DMS114 treated with DMSO at 0.1 percent for 48 hours (cell line): ENCODE measurements around the gene DDX39B.

Experiments used
- DNase-seq: peaks from one replicate; lab custom pipeline; 2025; ENCODE audit not compliant: unreplicated experiment; lab: John Stamatoyannopoulos, UW

The DDX39B gene

GRCh38 chr6:31548544-31548873 lies 6.7 kb upstream of the DDX39B start:
- no peak for DNase-seq

DNA sequence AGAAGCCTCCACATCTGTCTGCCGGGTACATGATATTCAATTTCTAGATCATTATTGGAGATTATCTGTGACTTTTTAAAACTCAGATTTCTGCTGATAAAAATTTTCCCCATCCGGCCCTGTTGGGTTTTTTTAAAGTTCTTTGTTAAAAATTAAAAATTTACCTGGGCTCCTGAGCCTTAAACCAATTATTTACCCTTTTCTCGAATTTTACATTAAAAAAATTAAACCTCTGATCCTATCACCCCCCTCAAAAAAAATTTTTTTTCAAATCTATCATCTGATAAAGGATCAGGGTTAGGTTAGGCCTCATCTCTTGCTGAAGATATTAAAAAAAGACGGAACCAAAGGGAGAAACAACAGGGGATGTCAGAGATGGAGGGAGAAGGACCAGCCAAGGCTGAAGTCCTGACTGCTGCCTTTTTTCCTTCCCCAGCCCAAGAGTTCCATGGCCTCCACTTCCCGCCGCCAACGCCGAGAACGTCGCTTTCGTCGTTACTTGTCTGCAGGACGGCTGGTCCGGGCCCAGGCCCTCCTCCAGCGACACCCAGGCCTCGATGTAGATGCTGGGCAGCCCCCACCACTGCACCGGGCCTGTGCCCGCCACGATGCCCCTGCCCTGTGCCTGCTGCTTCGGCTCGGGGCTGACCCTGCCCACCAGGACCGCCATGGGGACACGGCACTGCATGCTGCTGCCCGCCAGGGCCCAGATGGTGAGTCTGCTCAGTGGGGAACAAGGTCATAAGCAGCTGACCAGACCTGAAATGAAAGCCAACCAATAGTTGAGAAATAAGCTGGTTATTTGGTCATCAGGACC lies 6.1 kb upstream of the DDX39B start:
- DNase-seq, result no peak

DNA sequence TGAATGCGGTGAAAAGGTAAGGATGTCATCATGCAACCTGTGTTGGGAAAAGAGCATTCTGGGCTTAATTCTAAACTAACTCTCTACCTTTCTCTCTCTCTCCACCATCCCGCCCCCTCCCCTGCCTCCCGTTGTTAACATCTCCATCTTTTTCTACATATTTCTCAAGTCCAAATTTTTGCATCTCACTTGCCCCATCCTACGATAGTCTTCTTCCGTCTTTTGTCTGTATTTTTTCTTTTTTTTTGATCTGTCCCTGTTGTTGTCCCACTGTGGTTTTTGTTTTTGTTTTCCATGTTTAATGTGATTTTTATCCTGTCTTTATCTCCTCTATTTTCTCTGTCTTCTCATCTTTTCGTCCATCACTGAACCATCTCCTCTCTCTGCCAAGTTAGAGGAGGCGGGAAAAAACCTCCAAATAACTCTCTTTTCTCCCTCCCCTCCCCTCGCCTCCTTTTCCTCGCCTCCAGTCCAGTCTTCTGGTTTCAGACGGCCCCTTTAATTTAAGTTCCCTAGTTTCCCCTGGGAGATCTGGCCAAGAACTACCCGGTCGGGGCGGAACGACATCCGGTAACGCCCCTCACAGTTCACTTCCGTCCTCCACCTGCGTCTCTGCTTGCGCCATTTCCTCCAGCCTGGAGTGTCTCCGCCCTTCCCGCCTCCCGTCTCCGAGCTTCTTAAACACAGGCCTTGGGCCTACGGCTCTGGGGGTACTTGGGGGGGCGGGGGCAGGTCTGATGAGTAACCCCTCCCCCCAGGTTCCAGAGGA lies 5.3 kb upstream of the DDX39B start, which contains the start of gene NFKBIL1:
Gene NFKBIL1, plus strand, starts transcription at position 651 of the 769 bp plus-strand sequence. Its CDS starts 87 bp downstream, at position 738.
- peak; percentile 99 for DNase-seq

GRCh38 chr6:31546339-31546957 lies 4.6 kb upstream of the DDX39B start, which contains the start of gene ATP6V1G2:
Gene ATP6V1G2 (minus strand): TSS chr6:31546608. CDS start chr6:31546559, 49 bp downstream.
- peak; percentile 91 for DNase-seq

- DNase-seq, result no peak
These were observed 3.5 kb upstream of the DDX39B start for GRCh38 chr6:31545291-31545690.

DNA sequence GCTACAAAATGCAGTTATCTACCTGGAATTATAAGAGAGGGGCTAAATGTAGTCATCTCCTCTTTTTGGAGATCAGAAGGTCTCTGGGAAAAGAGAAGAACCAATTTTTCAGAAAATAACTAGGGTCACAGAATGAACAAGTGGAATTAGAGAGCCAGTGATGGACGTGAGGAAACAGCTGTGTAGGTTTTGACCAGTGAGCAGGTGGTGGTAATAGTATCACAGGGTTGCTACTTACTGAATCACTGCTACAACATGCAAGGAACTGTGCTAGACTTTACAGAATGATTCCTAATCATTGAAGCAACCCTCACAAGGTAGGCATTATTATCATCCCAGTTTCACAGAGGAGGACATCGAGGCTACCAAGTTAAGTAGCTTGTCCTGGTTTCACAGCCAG lies 2.9 kb upstream of the DDX39B start:
- no peak for DNase-seq

- no peak for DNase-seq
These were observed 1.8 kb upstream of the DDX39B start for GRCh38 chr6:31543639-31544038.

- DNase-seq, result no peak
These were observed 645 bp downstream of the DDX39B start for GRCh38 chr6:31541059-31541657.

- DNase-seq, result no peak
These were observed 1.2 kb downstream of the DDX39B start for GRCh38 chr6:31540640-31541039.

DNA sequence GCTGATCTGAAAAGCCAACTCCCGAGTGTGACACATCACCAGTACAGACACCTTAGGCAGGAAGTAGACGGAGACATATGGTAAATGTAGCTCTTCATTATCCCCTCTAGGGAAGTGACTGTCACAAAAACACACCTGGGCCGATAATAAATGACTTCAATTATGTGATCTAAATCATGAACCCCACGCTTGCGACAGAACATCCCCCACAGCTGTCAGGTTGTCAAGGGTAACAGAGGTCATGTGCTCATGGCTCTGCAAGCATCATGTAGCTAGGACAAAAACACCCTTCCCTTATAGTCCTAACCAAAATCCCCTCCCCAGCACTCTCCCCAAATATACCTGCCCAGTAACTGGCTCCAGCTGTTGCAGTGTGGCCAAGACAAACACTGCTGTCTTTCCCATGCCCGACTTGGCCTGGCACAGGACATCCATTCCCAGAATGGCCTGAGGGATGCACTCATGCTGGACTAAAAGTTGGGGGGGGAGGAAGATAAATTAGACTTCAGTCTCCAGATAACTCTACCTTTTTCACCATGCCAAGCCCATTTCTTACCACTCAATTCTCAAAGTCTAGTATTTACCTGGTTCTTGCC lies 2.9 kb downstream of the DDX39B start:
- DNase-seq, result no peak

- no peak for DNase-seq
These were observed 6.1 kb downstream of the DDX39B start for GRCh38 chr6:31535538-31536324.

DNA sequence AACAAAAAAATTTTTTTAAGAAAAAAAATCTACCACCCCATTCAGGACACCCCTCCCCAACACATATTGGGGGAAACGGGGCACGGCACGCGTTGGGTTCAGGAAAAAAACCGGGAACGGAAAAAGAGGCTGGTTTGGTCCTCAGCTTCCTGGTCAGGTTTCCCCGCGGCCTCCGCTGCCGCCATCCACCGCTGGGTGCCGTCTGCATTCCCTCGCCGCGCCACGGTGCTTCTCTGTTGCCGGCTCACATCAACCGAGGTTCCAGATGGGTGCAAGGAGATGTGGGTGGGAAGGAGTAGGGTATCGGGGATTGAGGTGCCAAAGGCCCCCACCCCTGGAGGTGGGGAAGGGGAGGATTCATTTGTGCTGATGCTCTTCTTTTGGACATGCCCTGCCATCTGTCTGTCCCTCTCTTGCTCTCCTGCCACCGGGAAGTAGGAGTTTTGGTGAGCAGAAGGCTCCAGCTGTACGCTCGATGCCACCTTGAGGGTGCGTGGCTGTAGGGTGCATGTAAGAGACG lies 7.2 kb downstream of the DDX39B start:
- no peak for DNase-seq

DNA sequence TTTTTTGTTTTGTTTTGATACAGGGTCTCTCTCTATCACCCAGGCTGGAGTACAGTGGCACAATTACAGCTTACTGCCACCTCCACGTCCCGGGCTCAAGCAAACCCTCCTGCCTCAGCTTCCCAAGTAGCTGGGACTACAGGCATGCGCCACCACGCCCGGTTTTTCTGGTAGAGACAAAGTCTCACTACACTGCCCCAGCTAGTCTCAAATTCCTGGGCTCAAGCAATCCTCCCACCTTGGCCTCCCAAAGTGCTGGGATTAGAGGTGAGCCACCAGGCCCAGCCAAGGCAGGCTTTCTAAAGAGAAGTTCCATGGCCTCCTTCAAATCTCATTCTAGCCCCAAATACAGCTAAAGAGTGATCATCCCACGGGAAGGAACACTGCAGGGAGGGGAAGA lies 7.8 kb downstream of the DDX39B start:
- no peak for DNase-seq

- no peak for DNase-seq
These were observed 8.4 kb downstream of the DDX39B start for GRCh38 chr6:31533455-31533841.

GRCh38 chr6:31532644-31533454 lies 9.0 kb downstream of the DDX39B start:
- DNase-seq, result no peak

DNA sequence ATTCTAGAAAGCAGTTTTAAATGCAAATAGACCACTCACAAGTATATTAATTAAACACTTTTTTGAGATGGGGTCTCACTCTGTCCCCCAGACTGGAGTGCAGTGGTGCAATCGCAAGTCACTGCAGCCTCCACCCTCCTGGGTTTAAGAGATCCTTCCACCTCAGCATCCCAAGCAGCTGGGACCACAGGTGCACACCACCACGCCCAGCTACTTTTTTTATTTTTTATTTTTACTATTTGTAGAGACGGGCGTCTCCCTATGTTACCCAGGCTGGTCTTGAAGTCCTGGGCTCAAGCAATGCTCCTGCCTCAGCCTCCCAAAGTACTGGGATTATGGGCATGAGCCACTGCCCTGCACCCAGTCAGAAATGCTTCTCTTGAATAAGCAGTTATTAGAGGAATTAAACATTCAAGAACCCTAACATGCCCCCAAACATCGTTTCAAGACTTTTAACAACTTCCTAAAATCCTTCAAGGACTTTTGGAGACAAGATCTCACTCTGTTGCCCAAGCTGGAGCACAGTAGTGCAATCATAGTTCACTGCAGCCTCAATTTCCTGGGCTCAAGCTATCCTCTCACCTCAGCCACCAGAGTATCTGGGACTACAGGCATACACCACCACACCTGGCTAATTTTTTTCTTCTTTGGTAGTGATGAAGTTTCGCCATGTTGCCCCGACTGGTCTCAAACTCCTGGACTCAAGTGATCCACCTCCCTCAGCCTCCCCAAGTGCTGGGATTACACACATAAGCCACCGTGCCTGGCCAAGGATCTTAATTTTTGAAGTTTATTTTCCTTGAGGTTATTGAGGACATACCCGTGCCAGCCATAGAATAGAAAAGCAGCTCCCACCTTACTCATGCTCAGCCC lies 9.8 kb downstream of the DDX39B start:
- DNase-seq, result no peak

DNA sequence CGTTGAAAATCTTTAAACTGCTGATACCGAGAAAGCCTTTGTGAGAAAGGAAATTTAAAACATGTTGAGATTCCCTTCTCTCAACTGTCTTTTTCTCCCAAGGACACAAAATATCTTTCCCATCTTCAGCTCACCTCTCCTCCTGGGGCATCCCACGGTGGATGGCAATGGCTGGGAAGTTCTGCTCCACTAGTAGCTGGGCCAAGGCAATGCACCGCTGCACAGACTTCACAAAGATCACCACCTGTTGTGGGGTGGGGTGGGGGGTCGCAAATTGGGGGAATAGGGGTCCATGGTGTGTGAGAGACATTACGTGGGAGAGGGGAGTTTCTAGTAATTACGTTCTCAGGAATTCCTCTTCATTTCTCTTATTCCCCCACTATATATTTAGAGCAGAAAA lies 10.6 kb downstream of the DDX39B start:
- DNase-seq, result no peak

GRCh38 chr6:31530659-31531058 lies 11.1 kb downstream of the DDX39B start:
- DNase-seq, result peak; percentile 28
